Left renal cortex interstitium (tissue), 4 donors: ENCODE results near the gene ZNF365. TPM values are rescaled to one million over a fixed set of nuclear protein-coding genes. Genes with fewer than 3 reads are reported as not detected.

ENCODE experiments used
- DNase-seq, 4 donors: peaks; one replicate each; pipeline ENCODE4 v3.0.0-alpha.2; 2013; ENCODE audit warnings: low read depth in 4 of 4, low spot score in 2 of 4, missing footprints in 1 of 4
- polyA plus RNA-seq, 4 donors: library from polyadenylated mRNA; unstranded; fragments of 120-200 nt; gene quantifications; one replicate each; pipeline ENCODE4 v1.2.1, GENCODE V29; 2013; ENCODE audit not compliant: insufficient read length in 4 of 4

ZNF365 gene
- polyA plus RNA-seq, 4 donors: 0.22 to 0.65 (median 0.39) TPM

DNA sequence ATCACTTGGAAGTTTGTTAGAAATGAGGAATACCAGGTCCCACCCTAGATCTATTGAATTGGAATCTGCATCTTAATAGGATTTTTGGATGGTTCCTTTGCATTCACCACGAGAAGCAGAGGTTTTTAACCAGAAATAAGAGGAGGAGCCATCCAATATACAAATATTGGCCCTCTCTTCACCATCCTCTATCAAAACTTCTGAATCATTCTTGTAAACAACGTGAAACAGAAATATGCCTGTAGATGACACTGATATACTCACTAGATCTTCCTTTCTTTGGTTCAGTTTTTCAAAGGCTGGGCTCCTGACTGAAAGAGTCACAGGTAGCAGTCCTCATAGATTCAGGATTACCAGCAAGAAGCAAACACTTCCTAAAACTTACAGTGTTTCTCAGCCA is 39.5 kb downstream of the ZNF365 start:
- no peak for DNase-seq

GRCh38 chr10:62414359-62414758 is 40.2 kb downstream of the ZNF365 start:
- no peak for DNase-seq

GRCh38 chr10:62422068-62422590 is 48.0 kb downstream of the ZNF365 start:
- no peak for DNase-seq

DNA sequence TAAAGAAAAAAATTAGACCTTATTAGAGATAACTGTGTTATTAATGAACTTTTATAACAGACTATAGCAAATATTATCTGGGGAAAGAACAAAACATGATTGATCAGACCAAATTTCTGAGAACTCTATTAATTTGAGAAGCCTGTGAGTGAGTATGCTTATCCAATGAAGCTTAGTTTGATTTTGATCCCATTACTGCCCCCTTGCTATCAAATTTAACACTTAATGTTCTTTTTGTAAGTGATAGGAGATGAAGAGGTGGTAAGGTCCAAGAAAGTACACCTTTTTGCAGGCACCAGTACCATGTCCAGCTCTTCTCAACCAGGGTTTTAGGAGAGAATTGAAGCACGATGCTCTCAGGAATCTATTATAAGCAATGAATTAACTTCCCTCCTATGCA is 49.9 kb downstream of the ZNF365 start:
- no peak for DNase-seq

GRCh38 chr10:62426086-62426485 is 51.9 kb downstream of the ZNF365 start:
- no peak for DNase-seq

GRCh38 chr10:62426600-62426999 is 52.4 kb downstream of the ZNF365 start:
- no peak for DNase-seq

DNA sequence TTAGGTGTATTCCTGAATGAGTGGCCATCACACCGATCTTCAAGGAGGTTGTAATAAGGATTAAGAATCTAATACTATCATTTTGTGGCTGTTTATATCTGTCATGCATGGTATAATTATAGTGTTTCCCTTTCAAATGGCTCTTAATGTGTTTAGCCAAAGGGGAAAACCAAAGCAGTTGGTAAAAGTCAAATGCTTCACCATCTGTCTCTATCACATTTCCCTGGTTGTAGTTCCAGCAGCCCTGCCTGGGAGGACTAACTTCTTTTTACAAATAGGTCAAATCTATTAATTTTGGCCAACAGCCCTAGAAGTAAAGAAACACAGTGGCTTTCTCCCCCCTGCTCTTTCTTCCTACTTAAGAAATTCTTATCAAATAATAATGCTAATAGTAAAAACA is 56.7 kb downstream of the ZNF365 start:
- no peak for DNase-seq

DNA sequence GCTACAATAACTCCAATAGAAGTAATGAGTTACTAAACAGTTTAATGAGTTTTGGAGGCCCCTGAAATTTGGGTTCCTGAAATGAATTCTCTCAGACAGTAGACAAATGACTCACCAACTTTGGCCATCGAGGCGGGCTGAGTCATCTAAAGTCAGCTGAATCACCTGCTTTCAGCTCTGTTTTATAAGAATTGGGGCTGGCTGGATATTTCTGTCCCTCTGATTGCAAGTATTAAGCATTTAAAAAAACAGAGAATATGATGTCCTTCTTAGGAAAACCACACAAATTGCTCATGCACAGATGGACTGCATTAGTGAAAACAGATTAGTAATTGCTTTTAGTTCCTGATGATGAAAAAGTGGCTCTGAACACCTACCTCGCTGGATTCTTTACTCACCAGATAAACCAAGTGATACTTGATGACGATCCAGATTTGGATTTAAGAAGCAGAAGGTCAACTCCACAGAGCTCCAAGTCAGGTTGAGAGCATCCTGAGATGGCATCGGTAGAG is 59.1 kb downstream of the ZNF365 start:
- DNase-seq: no peak

- no peak for DNase-seq
Observed at GRCh38 chr10:62433901-62434300, 59.7 kb downstream of the ZNF365 start.

DNA sequence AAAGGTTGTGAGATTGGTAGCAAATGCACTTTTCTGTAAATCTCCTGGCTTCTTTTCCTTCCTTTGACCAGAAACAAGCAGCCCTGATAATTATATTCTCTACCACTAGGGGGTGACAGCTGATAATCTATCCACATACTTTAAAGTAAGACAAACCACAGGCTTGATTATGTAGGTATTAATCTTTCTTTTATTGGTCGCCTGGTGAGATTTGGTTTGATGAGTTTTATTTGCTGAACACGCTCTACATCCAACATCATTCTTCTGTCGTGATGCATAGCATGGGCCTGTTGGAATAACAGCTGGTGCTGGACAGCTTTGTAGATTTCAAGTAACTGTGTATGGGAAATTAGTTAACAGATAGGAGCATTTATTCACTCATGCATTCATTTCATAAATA is 63.5 kb downstream of the ZNF365 start:
- peak in 2 of 4 donors; percentile 46 to 65 for DNase-seq

DNA sequence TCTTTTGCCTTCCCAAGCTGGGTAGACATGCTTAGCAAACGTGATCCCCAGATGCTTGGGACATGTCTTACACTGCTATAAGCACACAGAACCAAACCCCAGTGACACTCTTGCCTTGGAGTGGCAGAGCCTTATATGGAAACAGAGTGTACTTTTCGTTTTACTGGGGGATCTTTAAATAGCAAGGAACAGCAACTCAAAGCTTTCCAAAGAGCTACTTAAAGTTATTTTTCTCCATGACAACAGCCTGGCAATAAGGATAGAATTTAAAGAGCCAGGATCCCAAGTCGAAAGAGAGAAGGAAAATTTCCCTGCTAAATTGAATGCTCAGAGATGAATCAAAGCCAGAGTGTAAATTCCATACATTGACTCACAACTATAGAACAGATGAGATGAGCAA is 67.8 kb downstream of the ZNF365 start:
- DNase-seq: no peak

- no peak for DNase-seq
Observed at GRCh38 chr10:62442894-62443669, 68.9 kb downstream of the ZNF365 start.

DNA sequence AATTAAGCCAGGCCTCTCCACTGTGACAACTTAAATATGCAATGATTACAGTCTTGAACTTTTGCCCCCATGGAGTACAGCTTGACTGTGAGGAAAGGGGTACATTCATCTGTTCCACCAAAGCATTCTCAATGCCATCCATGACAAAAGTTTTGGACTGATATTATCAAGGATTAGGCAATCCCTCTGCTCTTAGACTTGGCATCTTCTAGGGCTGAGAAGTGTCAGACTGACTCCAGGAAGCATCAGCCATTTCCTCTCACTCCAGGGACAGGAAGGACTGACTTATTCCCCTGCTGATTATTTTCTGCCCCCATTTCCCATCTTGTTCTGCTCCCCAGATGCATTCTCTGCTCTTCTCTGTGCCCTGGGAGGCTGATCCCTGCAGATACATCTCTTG is 69.7 kb downstream of the ZNF365 start:
- no peak for DNase-seq

GRCh38 chr10:62446627-62447026 is 72.5 kb downstream of the ZNF365 start:
- DNase-seq: no peak

DNA sequence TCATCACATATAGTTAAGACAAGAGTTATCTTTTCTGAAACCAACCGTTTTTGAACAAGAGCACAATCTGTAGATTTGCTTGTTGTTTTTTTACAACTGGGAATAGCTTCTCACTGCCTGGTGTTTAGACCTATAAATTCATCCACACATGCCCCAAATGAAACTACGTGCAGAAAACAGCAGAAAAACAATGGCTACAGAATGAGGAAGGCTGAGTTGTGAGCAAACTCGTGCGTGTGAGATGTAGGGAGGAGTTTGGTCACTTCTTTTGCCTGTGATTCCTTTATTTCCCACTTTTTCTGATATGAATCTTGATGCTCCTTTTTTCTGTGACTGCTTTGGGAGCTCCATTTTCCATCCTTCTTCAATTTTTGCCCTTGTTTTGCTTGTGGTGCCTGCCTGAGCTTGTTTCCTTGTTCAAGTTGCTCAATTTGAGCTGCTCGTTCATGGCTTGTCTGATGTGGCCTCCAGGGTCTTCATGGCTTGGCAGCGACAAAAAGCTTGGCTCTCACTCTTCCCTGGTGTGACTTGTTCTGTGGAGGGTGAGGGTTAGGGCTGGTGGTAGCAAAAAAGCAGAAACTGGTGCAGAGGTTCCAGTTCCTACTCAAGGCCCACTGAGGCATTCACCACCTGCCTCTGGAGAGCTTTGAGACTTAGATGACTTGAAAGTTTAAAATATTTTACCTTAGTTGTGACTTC is 76.9 kb downstream of the ZNF365 start:
- no peak for DNase-seq

DNA sequence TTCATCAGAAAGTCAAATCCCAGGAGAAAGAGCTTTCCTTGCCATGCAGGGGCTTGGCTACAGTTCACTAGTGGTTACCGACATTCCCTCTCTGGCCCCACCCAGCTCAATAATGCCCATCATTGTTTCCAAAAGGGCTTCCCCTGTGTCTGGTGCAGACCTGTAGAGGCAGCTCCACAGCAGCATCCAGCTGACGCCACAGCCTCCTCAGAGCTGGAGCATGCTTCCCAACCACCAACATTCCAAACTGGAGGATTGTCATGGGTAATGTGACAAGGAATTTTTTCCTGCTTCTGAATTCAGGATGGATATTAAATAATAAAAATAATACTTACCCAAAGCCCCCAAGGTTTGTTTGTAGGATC is 77.4 kb downstream of the ZNF365 start:
- DNase-seq: no peak

Other genes with a start within 250 kb of the ZNF365 start
- 10 to 100 TPM in 2 of 4 donors, 1 to 10 TPM in 2; 9.3 to 13.2 (median 11.3) TPM for gene RTKN2, start 105.5 kb upstream of the ZNF365 start, polyA plus RNA-seq